IPS DF 19.7 (cell line): ENCODE data around the gene ANKRD7.
"Not testable (repeated sequence)": the region's sequence is repeated elsewhere in the genome, so short reads cannot be mapped to it uniquely, and the experiment has no call there.

Experiments used
- DNase-seq: peaks from one replicate; pipeline ENCODE4 v3.0.0-alpha.2; 2013; ENCODE audit warnings: low read depth, low spot score

The ANKRD7 gene

GRCh38 chr7:118233799-118234198, 9.3 kb downstream of the ANKRD7 start:
- DNase-seq, result no peak

DNA sequence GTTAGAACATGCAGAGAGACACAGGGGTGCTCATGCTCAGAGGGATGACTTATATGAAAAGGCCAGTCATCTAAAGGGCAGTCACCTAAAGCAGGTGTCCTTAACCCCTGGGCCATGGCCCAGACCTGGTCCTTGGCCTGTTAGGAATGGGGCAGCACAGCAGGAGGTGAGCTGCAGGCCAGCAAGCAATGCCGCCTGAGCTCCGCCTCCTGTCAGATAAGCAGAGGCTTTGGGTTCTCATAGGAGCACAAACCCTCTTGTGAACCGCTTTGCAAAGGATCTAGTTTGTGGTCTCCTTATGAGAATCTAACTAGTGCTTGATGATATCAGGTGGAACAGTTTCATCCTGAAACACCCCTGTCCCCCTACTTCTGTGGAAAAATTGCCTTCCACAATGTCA, 14.5 kb downstream of the ANKRD7 start:
- peak; percentile 17 for DNase-seq

DNA sequence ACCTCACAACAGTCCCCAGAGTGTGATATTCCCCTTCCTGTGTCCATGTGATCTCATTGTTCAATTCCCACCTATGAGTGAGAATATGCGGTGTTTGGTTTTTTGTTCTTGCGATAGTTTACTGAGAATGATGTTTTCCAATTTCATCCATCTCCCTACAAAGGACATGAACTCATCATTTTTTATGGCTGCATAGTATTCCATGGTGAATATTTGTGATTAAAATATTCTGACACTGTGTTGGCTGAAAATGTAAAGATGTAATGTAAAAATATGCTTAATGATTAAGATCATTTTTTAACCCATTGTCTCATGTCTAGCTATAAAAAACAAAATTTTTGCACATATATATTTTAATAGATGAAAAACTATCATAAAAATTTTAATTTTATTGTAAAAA, 15.8 kb downstream of the ANKRD7 start:
- not testable (repeated sequence) for DNase-seq

GRCh38 chr7:118243695-118244094, 19.2 kb downstream of the ANKRD7 start:
- DNase-seq, result no peak

DNA sequence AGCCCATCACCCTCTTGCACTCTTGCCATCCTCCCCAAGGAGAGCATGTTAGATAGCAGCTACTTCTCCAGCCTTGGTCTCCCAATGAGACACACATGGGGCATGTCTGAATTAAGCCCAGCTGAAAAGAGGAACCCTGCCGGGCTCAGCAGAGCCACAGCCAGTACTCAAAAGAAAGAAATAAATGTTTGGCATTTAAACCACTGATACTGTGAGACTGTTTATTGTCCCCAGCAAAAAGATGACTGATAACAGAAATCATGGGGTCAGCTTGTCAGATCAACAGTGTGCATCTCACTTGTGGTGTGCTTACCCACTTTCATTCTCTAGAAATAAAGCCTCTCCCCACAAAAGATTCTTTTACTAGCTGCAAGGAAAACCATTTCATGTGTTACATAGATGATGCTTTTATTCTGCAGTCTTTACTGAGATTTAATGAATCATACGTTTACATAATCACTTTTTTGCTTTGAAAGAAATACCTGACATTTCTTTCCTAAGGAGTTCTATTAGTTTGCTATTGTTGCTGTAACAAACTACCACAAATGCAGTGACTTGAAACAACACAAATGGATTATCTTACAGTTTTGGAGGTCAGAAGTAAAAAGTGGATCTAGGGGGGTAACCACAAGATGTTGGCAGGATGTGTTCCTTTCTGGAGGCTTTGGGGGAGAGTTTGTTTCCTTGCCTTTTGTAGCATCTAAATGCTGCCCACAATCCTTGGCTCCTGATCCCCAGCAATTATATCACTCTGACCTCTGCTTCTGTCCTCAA, 20.9 kb downstream of the ANKRD7 start:
- DNase-seq, result no peak

DNA sequence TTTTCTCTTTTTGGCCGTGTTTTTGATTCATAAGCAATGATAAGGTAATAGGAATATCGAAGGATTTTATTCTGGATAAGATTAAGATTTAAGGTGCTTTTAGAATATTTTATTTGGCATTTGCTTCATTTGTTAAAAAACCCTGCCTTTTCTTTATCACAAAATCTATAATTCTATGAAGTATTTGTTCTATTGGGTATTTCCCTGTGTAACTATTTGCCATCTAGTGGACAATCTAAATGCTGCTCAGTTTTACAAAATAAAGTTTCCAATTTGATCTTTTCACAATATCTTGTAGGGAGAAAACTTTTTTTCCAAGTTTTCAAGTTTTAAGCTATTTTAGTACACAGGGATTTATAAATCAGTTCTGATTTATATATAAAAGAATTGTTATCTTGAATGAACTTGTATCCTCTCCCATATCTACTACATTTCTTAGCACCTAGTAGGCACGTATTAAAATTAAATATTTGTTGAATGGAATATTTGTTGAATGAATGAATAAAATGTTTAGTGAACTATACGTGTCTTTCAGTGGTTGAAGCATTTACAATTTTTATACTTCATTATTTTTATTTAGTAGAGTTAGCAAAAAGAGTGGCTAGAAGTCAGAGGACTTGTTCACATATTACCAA, 26.5 kb downstream of the ANKRD7 start:
- no peak for DNase-seq

GRCh38 chr7:118252087-118252486, 27.6 kb downstream of the ANKRD7 start:
- DNase-seq, result no peak

GRCh38 chr7:118259115-118259514, 34.6 kb downstream of the ANKRD7 start:
- DNase-seq, result no peak

DNA sequence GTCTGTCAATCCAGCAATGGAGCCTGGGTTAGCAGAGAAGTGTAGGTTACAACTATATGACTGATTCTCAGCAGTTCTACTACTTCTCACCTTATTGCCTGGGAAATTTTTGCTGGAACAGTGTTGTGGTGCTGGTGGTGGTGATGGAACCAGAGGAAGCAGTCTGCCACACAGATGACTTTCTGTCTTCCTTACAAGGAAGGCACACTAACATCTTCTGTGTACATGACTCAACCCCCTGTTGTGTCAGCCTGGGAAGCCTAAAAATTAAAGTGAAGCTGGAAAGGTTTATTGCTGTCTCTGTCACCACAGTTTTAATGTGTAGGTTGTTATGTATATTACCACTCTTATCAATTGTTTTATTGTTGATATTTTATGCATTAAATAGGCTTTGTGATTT, 40.3 kb downstream of the ANKRD7 start:
- DNase-seq, result no peak

DNA sequence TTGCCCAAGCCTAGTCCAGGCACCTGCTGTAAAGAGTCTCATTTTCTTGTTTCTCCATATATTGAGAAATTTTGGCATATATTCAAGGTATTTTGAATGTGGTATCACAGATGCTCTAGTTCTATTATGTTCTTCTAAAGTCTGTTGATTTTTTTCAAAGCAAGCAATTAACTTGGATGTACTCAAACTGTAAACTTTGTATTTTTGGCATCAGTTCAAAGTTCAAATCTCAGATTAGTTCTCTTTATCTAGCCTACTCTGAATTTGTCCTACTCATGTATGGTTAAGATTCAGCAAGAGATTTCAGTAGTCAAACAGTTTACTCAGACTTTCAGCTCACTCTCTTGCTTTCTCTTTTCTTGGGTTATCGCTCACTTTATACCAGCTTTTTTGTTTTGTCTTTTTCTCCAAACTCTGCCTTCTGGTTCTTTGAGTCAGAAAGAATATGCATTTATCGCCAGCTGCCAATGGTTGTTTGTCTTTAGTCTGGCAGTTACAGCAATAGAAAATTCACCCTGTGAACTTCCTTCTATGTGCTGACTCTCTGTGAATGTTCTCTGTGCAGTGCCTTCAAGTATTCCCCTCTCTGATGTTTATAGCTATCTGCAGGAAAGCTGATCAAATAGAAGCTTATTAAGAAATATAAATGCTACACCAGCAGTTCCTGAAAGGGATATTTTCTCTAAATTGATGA, 56.0 kb downstream of the ANKRD7 start:
- DNase-seq, result no peak

DNA sequence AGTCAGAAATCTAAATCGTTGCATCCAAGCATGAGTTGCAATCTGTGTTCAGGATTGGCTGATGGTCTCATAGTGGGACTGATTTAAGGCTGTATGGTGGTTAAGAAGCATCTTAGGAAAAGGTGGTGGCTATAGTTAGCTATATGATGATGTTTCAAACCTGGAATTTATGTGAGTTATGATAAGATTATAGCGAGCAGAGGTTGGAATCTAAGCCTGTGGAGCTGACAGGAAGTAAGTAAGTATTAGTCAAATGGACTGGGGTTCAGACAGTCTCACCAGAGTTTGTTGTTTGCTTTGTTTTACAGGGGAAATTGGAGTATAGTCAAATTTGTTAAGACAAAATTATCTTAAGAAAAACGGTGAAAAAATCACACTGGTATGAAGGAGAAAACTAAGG, 56.7 kb downstream of the ANKRD7 start:
- no peak for DNase-seq

GRCh38 chr7:118285358-118285757, 60.9 kb downstream of the ANKRD7 start:
- no peak for DNase-seq

- DNase-seq, result no peak
These were observed 61.6 kb downstream of the ANKRD7 start for GRCh38 chr7:118286131-118286530.

DNA sequence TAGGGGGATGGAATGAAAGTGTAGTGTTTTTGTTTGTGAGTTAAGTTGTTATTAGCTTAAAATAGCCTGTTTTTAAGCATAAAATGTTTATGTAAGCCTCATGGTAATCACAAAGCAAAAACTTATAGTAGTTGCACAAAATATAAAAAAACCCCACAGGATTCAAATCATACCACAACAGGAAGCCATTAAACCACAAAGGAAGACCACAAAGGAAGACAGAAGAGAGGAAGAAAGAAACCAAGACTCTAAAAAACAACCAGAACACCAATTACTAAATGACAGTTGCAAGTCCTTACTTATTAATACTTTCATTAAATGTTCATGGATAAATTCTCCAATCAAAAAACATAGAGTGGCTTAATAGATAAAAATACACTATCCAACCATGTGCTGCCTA, 63.6 kb downstream of the ANKRD7 start:
- DNase-seq, result no peak

DNA sequence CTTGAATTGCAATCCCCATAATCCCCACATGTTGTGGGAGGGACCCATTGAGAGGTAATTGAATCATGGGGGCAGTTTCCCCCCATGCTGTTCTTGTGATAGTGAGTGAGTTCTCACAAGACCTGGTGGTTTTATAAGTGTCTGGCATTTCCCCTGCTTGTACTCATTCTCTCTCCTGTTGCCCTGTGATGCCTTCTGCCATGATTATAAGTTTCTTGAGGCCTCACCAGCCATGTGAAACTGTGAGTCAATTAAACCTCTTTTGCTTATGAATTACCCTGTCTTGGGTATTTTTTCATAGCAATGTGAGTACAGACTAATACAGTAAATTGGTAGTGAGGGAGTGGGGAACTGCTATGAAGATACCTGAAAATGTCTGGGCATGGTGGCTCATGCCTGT, 65.0 kb downstream of the ANKRD7 start:
- no peak for DNase-seq
